Activated T-helper 17 cell treated with anti-CD3 and anti-CD28 coated beads, Interleukin-2, amount 50 U/mL, for 72 hours (primary cell): ENCODE results near the gene CA4. TPM values are rescaled to one million over a fixed set of nuclear protein-coding genes. Genes with fewer than 3 reads are reported as not detected.
"Not testable (repeated sequence)": the region's sequence is repeated elsewhere in the genome, so short reads cannot be mapped to it uniquely, and the experiment has no call there.

Source experiments
- ATAC-seq: fragments of 150-1000 bp; cut with Tn5 transposase; replicated peaks from 2 replicates; pipeline ENCODE4 v1.10.0; 2021; ENCODE audit warnings: mild to moderate bottlenecking, moderate library complexity
- H3K27ac Mint-ChIP-seq: one replicate; pipeline ENCODE4 v1.8.0; 2022; ENCODE audit warnings: mixed read lengths
- H3K27me3 Mint-ChIP-seq: one replicate; pipeline ENCODE4 v1.8.0; 2022; ENCODE audit warnings: mixed read lengths
- H3K36me3 Mint-ChIP-seq: one replicate; pipeline ENCODE4 v1.8.0; 2022; ENCODE audit warnings: low read depth, mild to moderate bottlenecking, mixed read lengths
- H3K4me1 Mint-ChIP-seq: one replicate; pipeline ENCODE4 v1.8.0; 2022; ENCODE audit warnings: mixed read lengths
- H3K4me3 Mint-ChIP-seq: one replicate; pipeline ENCODE4 v1.8.0; 2022; ENCODE audit warnings: mild to moderate bottlenecking, mixed read lengths
- H3K9me3 Mint-ChIP-seq: one replicate; pipeline ENCODE4 v1.8.0; 2022; ENCODE audit warnings: mixed read lengths
- total RNA-seq, 2 donors: library from RNA; stranded (reverse); gene quantifications; one replicate each; pipeline ENCODE4 v1.2.3, GENCODE V29; 2022

The CA4 gene
- total RNA-seq = not detected

GRCh38 chr17:60149691-60150582, at the start of gene CA4:
Gene CA4, plus strand, starts transcription at chr17:60149973. Its CDS starts 62 bp downstream, at chr17:60150035.
- H3K36me3 Mint-ChIP-seq = no peaks in the 10 kb centered on the region
- H3K9me3 Mint-ChIP-seq = no peaks in the 10 kb centered on the region
- no peak for ATAC-seq
- H3K4me1 Mint-ChIP-seq = no peaks in the 10 kb centered on the region
- H3K27me3 Mint-ChIP-seq = peaks cover 52% of the 10 kb centered on the region
- H3K4me3 Mint-ChIP-seq = peak within 1 kb of the TSS; percentile 52
- H3K27ac Mint-ChIP-seq = no peak within 1 kb of the TSS

- not testable (repeated sequence) for H3K4me1 Mint-ChIP-seq, H3K4me3 Mint-ChIP-seq, ATAC-seq, H3K27ac Mint-ChIP-seq, H3K27me3 Mint-ChIP-seq, H3K9me3 Mint-ChIP-seq, H3K36me3 Mint-ChIP-seq
These were observed 49.2 kb upstream of the CA4 start for GRCh38 chr17:60100577-60100976.

DNA sequence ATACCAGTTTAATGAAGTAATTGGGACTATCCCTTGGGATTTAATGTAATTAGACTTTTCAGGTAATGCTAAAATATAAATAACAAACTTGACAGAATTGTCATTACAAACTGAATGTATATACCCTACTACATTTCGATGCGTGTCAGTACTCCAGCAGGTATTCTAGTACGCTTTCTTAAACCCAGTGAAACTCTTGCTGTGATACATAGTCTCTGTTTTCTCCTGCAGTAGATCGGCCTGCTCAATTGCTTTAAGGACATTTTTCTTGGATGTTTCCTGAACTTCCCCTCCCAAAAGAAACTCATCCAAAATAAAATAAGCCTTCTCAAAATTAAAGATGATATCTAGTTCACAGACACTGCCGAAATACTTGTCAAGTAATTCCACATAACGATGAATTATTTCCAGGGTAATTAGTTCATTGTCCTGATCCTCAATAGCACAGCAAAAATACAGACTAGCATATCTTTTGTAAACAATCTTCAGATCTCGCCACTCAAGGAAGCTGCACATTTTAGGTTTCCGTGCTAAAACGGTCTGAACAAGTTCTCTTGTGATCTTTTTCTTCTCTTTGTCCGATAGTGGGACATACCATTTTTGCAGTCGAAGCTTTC, 47.6 kb upstream of the CA4 start:
- H3K27me3 Mint-ChIP-seq = peaks cover 15% of the 10 kb centered on the region
- not testable (repeated sequence) for H3K27ac Mint-ChIP-seq, H3K4me1 Mint-ChIP-seq, H3K36me3 Mint-ChIP-seq, H3K9me3 Mint-ChIP-seq
- peak overlapping the region; percentile 78 for H3K4me3 Mint-ChIP-seq
- peak; percentile 19 for ATAC-seq

- ATAC-seq = peak; percentile 94
- H3K4me1 Mint-ChIP-seq = peaks cover 9% of the 10 kb centered on the region
- peaks cover 15% of the 10 kb centered on the region for H3K27me3 Mint-ChIP-seq
- H3K27ac Mint-ChIP-seq = no peak overlapping the region
- H3K9me3 Mint-ChIP-seq = no peaks in the 10 kb centered on the region
- peak overlapping the region; percentile 78 for H3K4me3 Mint-ChIP-seq
- no peaks in the 10 kb centered on the region for H3K36me3 Mint-ChIP-seq
These were observed 47.1 kb upstream of the CA4 start for GRCh38 chr17:60102632-60103096.

DNA sequence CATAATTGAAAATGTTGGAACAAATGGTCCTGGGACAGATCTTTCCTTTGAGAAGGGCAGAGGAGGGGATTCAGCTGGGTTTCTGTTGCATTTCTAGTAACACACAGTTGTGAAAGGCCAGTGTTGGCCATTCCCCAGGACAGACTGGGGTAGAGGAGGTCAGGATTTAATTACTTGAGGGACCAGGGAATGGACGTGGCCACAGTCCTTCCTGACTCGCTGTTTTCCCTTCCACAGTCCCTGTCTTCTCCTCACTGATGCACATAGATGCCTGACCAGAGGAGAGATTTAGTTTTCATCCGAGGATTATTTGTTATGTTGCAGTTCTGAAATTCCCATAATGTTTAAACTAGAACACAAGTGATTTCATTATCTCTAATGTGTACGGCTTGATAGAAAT, 45.8 kb upstream of the CA4 start:
- Mint-ChIP-seq H3K27me3 (peaks cover 20% of the 10 kb centered on the region), H3K9me3 (no peaks in the 10 kb centered on the region), H3K27ac (no peak overlapping the region), H3K36me3 (no peaks in the 10 kb centered on the region), H3K4me3 (no peak overlapping the region), H3K4me1 (peaks cover 9% of the 10 kb centered on the region)
- no peak for ATAC-seq

DNA sequence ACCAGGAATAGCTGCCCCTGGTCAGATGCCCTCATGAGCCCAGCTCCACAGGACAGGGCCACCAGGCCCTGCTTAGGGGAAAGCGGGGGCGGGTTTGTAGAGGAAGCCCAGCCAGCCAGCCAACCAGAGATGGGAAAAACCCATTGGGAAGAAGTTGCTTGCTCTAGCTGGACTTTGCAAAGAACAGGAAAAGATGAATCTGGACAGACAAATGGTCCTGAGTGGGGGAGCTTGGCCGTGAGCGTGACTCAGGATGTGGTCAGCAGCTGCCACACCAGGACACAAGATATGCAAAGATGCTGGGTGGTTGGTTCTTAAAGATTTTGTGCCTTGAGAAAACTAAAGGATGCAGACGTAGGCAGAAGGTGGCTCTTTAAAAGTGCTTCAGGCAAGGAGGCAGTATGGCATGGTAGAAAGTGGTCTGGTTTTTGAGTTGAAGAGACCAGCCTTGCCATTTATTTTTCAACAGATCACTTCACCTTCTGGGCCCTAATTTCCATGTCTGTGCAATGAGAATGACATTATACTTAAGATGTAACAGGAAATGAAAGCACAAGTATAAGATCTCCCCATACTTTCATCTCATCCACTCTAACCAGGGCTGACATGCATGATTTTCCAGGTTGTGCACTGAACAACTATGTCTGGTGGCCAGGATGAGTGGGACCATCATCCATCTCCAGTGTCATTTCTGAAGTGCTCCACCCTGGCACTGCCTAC, 43.3 kb upstream of the CA4 start:
- Mint-ChIP-seq H3K4me3 (no peak overlapping the region), H3K27me3 (peaks cover 24% of the 10 kb centered on the region), H3K9me3 (no peaks in the 10 kb centered on the region)

DNA sequence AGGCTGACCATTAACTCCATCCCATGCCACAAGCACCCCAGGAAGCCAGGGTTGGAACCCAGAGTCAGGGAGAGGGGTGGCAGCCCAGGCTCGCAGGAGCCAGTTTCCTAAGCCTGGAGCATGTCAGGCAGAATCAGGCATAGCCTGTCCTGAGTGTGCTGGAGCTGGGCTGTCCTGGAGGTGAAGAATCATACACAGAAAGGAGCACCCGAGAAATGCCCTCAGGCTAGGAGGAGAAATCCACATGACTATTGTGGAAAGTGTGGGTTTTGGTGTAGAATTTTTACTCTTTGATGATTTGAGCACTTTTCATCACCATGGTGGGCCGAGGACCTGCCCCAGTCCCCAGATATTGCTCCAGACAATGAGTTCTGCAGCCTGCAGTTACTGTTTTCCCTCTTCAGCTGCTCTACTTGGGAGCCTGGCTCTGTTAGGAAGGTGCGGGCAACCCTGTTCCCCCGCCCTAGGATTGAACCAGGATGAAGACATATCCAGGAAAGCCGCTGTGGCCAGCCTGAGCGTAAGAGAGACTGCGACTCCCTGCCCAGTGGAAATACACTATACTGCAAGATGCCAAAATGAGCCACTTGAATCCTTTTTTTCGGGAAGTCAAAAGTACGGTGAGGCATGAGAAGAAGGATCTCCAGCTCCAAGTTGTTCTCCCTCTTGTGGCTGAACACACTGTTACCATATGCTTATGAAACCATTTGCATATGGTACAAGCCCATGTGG, 42.1 kb upstream of the CA4 start:
- peaks cover 19% of the 10 kb centered on the region for H3K27me3 Mint-ChIP-seq
- H3K4me1 Mint-ChIP-seq = peaks cover 2% of the 10 kb centered on the region
- H3K36me3 Mint-ChIP-seq = no peaks in the 10 kb centered on the region
- H3K4me3 Mint-ChIP-seq = no peak overlapping the region
- no peaks in the 10 kb centered on the region for H3K9me3 Mint-ChIP-seq
- H3K27ac Mint-ChIP-seq = no peak overlapping the region
- ATAC-seq = no peak

More for the DNA sequence above, 43.3 kb upstream of the CA4 start:
- Mint-ChIP-seq H3K4me1 (peaks cover 9% of the 10 kb centered on the region), H3K36me3 (no peaks in the 10 kb centered on the region), H3K27ac (no peak overlapping the region)
- ATAC-seq = no peak

- not testable (repeated sequence) for H3K36me3 Mint-ChIP-seq, H3K4me1 Mint-ChIP-seq, H3K4me3 Mint-ChIP-seq, ATAC-seq, H3K9me3 Mint-ChIP-seq, H3K27ac Mint-ChIP-seq
- H3K27me3 Mint-ChIP-seq = peaks cover 19% of the 10 kb centered on the region
These were observed 41.5 kb upstream of the CA4 start for GRCh38 chr17:60108309-60108708.

- no peak overlapping the region for H3K27ac Mint-ChIP-seq
- peaks cover 19% of the 10 kb centered on the region for H3K27me3 Mint-ChIP-seq
- H3K9me3 Mint-ChIP-seq = no peaks in the 10 kb centered on the region
- no peak for ATAC-seq
- no peaks in the 10 kb centered on the region for H3K36me3 Mint-ChIP-seq
- H3K4me1 Mint-ChIP-seq = no peaks in the 10 kb centered on the region
- no peak overlapping the region for H3K4me3 Mint-ChIP-seq
These were observed 41.1 kb upstream of the CA4 start for GRCh38 chr17:60108712-60109111.

GRCh38 chr17:60109161-60109560, 40.6 kb upstream of the CA4 start:
- Mint-ChIP-seq H3K9me3 (no peaks in the 10 kb centered on the region), H3K36me3 (no peaks in the 10 kb centered on the region), H3K4me3 (no peak overlapping the region), H3K4me1 (no peaks in the 10 kb centered on the region), H3K27me3 (peaks cover 19% of the 10 kb centered on the region), H3K27ac (no peak overlapping the region)
- no peak for ATAC-seq

DNA sequence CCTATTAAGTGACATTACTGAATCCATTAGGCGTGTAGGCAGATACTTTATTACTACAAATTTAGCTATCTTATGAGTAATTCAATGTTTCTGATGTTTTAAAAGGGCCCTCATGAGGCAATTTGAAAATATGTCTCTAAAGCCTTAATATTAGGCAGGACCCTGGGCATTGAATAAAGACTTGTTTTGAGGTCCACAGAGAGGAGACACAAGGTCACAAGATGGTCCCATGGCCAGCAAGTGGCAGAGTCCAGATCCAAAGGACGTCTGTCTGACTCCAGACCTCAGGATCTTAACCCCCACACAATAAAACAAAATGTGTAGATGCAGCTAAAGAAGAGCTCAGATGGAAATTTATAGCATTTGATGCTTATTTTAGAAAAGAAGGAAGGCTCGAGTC, 39.2 kb upstream of the CA4 start:
- ATAC-seq = no peak
- H3K4me1 Mint-ChIP-seq = no peaks in the 10 kb centered on the region
- H3K4me3 Mint-ChIP-seq = no peak overlapping the region
- no peaks in the 10 kb centered on the region for H3K36me3 Mint-ChIP-seq
- H3K27ac Mint-ChIP-seq = no peak overlapping the region
- no peaks in the 10 kb centered on the region for H3K9me3 Mint-ChIP-seq
- H3K27me3 Mint-ChIP-seq = peaks cover 19% of the 10 kb centered on the region

DNA sequence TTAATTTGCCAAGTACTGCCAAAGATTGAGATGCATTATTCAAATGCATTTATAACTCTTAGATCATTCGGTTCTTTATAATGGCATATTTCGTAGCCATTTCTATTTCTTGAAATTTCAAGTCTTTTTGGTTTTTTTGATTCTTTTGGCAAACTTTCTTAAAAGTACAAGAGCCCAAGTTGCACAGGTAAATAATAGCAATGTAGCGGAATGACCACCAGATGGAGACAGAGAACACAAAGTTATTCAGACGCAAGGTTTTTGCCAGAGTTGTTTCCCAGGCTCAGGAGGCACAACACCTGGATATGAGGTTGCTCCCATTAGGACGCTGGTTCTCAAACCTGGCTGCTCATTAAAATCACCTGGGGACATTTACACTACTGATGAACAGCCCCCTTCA, 38.1 kb upstream of the CA4 start:
- not testable (repeated sequence) for H3K27ac Mint-ChIP-seq, H3K9me3 Mint-ChIP-seq, H3K4me3 Mint-ChIP-seq, H3K36me3 Mint-ChIP-seq, H3K4me1 Mint-ChIP-seq
- peaks cover 12% of the 10 kb centered on the region for H3K27me3 Mint-ChIP-seq
- peak; percentile 35 for ATAC-seq

DNA sequence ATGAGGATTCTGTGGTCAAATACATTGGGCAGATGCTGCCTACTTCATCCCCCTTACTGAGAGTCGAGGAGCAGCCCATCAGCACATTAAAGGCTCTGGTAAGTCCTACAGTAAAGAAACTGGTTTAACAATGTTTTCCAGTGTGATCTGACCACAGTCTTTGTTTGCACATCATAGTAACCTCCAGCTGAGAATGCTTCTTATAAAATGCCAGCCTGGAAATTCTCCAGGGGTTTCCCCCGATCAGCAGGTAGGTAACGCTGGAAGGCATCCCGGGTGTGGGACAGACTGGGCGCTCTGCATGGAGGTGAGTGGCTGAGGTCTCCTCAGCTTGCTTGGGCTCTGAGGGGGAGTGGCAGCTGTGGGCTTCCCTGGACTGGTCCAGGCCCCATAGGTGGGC, 34.4 kb upstream of the CA4 start:
- H3K4me1 Mint-ChIP-seq, ATAC-seq, H3K36me3 Mint-ChIP-seq, H3K27me3 Mint-ChIP-seq, H3K27ac Mint-ChIP-seq, H3K9me3 Mint-ChIP-seq, H3K4me3 Mint-ChIP-seq: not testable (repeated sequence)

DNA sequence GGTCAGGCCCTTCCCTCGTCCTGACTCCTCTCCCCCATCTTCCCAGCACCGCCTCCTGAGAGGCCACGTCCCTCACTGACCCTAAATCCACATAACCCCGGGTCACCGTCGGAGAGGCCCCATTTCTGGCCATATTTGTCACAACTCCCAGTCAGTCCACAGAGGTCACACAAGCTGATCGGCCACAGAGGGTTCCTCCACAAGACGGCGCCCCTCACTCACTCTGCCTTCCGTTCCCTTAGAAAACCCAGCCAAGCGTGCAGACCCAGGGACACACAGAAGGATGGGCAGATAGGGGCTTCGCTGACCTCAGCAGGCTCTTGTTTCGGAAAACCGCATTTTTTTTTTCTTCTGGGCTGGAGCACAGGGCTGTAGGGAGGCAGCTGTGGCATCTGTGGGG, 33.6 kb upstream of the CA4 start:
- not testable (repeated sequence) for H3K9me3 Mint-ChIP-seq, H3K4me1 Mint-ChIP-seq, H3K36me3 Mint-ChIP-seq, H3K4me3 Mint-ChIP-seq, H3K27me3 Mint-ChIP-seq, ATAC-seq, H3K27ac Mint-ChIP-seq
